NT2/D1 (cell line): Measurements from ENCODE around the gene UBE3D.
"Not testable (repeated sequence)": the region's sequence is repeated elsewhere in the genome, so short reads cannot be mapped to it uniquely, and the experiment has no call there.

Source experiments
- DNase-seq: peaks from one replicate; pipeline ENCODE4 v3.0.0-alpha.2; 2011; ENCODE audit warnings: low read depth, low spot score
- H3K27me3 ChIP-seq: 2 replicates; pipeline ENCODE4 v1.6.0; 2011; ENCODE audit warnings: mild to moderate bottlenecking; ENCODE audit not compliant: insufficient read length, insufficient read depth
- H3K36me3 ChIP-seq: 2 replicates; pipeline ENCODE4 v1.6.1; 2011; ENCODE audit warnings: mild to moderate bottlenecking, low read length, mixed read lengths; ENCODE audit not compliant: insufficient read depth, insufficient read length
- H3K4me1 ChIP-seq: 2 replicates; pipeline ENCODE4 v1.5.1; 2011; ENCODE audit not compliant: insufficient read depth, insufficient read length
- H3K4me3 ChIP-seq: 2 replicates; pipeline ENCODE4 v1.5.1; 2011; ENCODE audit warnings: low read depth; ENCODE audit not compliant: insufficient read length
- H3K9ac ChIP-seq: 2 replicates; pipeline ENCODE4 v1.6.0; 2011; ENCODE audit warnings: low read depth; ENCODE audit not compliant: insufficient read length
- H3K9me3 ChIP-seq: 2 replicates; pipeline ENCODE4 v1.5.1; 2011; ENCODE audit warnings: mild to moderate bottlenecking, low read length; ENCODE audit not compliant: insufficient read depth
- SUZ12 ChIP-seq: IDR thresholded peaks from 2 replicates; pipeline ENCODE4 v1.6.1; 2011; ENCODE audit not compliant: insufficient read length, insufficient read depth; ENCODE audit errors: extremely low read depth
- YY1 ChIP-seq: IDR thresholded peaks from 2 replicates; pipeline ENCODE4 v1.6.1; 2011; ENCODE audit not compliant: insufficient read length, insufficient read depth
- ZNF274 ChIP-seq: IDR thresholded peaks from 2 replicates; pipeline ENCODE4 v1.6.1; 2011; ENCODE audit warnings: mild to moderate bottlenecking, low read depth, low read length

Gene UBE3D

GRCh38 chr6:82867946-82868345 is 197.7 kb downstream of the UBE3D start:
- H3K36me3 ChIP-seq: no peaks in the 10 kb centered on the region
- no peaks in the 10 kb centered on the region for H3K27me3 ChIP-seq
- H3K4me3 ChIP-seq: no peak overlapping the region
- no peaks in the 10 kb centered on the region for H3K4me1 ChIP-seq
- H3K9me3 ChIP-seq: no peaks in the 10 kb centered on the region
- TF ChIP-seq ZNF274 (no peak), SUZ12 (no peak), YY1 (no peak)
- H3K9ac ChIP-seq: no peak overlapping the region
- DNase-seq: no peak

DNA sequence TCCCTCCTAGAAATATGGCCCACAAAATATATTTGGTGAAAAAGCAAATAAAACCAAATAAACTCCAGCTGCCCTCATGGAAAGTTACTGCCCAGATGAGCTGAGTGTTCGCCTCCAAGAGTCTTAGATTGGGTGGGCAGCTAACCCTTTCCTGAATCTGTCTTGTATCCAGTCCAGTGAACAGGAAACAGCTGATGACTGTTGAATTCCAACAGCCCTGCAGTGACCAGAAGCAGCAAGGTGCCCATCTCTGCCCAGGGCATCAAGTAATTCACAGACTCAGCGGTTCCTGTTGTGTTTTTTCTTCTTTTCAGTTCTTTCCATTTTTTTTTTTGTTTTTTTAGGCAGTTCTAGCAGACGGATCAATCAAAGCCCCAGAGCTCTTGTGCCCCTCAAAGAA is 199.2 kb downstream of the UBE3D start:
- H3K27me3 ChIP-seq: no peaks in the 10 kb centered on the region
- no peak overlapping the region for H3K4me3 ChIP-seq
- no peaks in the 10 kb centered on the region for H3K4me1 ChIP-seq
- H3K9ac ChIP-seq: no peak overlapping the region
- TF ChIP-seq YY1 (no peak), SUZ12 (no peak), ZNF274 (no peak)
- no peaks in the 10 kb centered on the region for H3K36me3 ChIP-seq
- H3K9me3 ChIP-seq: no peaks in the 10 kb centered on the region
- no peak for DNase-seq

DNA sequence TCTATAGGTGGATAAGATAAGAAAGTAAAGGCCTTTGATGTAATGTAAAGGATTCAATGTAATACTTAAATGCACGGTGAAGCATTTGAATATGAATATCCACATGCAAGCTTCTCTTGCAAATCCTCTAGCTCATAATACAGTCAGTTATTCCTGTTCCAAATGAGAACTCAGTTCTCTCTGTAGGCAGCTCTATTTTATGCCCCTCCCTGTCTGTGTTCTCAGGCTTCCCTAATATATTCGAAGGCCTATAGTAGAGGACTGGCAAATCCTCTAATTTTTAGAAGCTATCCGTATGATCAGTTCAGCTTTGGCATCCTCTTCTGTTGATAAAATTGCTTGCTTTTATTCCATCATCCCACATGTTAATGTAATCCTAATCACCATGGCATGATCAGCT is 200.2 kb downstream of the UBE3D start:
- Histone ChIP-seq H3K4me3 (no peak overlapping the region), H3K9ac (no peak overlapping the region), H3K27me3 (no peaks in the 10 kb centered on the region), H3K36me3 (no peaks in the 10 kb centered on the region), H3K9me3 (no peaks in the 10 kb centered on the region), H3K4me1 (no peaks in the 10 kb centered on the region)
- no peak for TF ChIP-seq ZNF274
- DNase-seq: no peak

DNA sequence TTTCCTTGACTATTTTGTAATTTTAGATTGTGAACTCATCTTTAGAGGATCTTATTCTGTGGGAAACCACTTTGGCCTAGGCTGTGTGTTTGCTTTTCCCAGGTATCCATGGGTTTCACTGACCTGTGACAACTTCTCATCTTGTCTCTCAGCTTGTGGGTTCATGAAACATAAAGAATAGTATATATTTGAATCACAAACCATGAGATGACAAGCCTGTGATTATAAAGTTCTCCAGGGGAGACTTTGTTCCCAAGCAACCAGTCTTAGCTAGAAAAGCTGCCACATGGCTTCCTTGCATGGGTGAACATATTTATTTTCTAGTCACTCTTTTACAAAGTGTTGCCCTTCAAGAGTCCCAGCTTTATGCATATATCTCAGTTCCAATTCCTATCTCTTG is 201.9 kb downstream of the UBE3D start:
- no peak overlapping the region for H3K9ac ChIP-seq
- no peaks in the 10 kb centered on the region for H3K36me3 ChIP-seq
- H3K27me3 ChIP-seq: no peaks in the 10 kb centered on the region
- H3K4me3 ChIP-seq: no peak overlapping the region
- no peak for DNase-seq
- H3K4me1 ChIP-seq: no peaks in the 10 kb centered on the region
- H3K9me3 ChIP-seq: no peaks in the 10 kb centered on the region
- TF ChIP-seq ZNF274: no peak
- no peak for TF ChIP-seq SUZ12
- no peak for TF ChIP-seq YY1

GRCh38 chr6:82862543-82862942 is 203.1 kb downstream of the UBE3D start:
- H3K36me3 ChIP-seq: no peaks in the 10 kb centered on the region
- TF ChIP-seq SUZ12 (no peak), ZNF274 (no peak), YY1 (no peak)
- no peaks in the 10 kb centered on the region for H3K4me1 ChIP-seq
- no peak for DNase-seq
- no peaks in the 10 kb centered on the region for H3K9me3 ChIP-seq
- no peak overlapping the region for H3K9ac ChIP-seq
- H3K27me3 ChIP-seq: no peaks in the 10 kb centered on the region
- H3K4me3 ChIP-seq: no peak overlapping the region

GRCh38 chr6:82861121-82861520 is 204.5 kb downstream of the UBE3D start:
- no peaks in the 10 kb centered on the region for H3K4me1 ChIP-seq
- no peak overlapping the region for H3K9ac ChIP-seq
- no peak overlapping the region for H3K4me3 ChIP-seq
- no peaks in the 10 kb centered on the region for H3K27me3 ChIP-seq
- H3K9me3 ChIP-seq: no peaks in the 10 kb centered on the region
- H3K36me3 ChIP-seq: no peaks in the 10 kb centered on the region
- no peak for DNase-seq
- TF ChIP-seq YY1 (no peak), ZNF274 (no peak), SUZ12 (no peak)

DNA sequence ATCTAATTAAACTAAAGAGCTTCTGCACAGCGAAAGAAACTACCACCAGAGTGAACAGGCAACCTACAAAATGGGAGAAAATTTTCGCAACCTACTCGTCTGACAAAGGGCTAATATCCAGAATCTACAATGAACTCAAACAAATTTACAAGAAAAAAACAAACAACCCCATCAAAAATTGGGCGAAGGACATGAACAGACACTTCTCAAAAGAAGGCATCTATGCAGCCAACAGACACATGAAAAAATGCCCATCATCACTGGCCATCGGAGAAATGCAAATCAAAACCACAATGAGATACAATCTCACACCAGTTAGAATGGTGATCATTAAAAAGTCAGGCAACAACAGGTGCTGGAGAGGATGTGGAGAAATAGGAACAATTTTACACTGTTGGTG is 209.6 kb downstream of the UBE3D start:
- not testable (repeated sequence) for H3K36me3 ChIP-seq, DNase-seq, H3K9ac ChIP-seq, H3K9me3 ChIP-seq, H3K4me3 ChIP-seq, H3K27me3 ChIP-seq, H3K4me1 ChIP-seq

DNA sequence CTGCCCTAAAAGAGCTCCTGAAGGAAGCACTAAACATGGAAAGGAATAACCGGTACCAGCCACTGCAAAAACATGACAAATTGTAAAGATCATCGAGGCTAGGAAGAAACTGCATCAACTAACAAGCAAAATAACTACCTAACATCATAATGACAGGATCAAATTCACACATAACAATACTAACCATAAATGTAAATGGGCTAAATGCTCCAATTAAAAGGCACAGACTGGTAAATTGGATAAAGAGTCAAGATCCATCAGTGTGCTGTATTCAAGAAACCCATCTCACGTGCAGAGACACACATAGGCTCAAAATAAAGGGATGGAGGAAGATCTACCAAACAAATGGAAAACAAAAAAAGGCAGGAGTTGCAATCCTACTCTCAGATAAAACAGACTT is 212.7 kb downstream of the UBE3D start:
- DNase-seq, H3K9me3 ChIP-seq, H3K9ac ChIP-seq, H3K36me3 ChIP-seq, H3K4me1 ChIP-seq, H3K27me3 ChIP-seq, H3K4me3 ChIP-seq: not testable (repeated sequence)
